ENCODE results near the gene SNX30.
A peak's percentile ranks its signal among the peaks of the same experiment; 100 is the strongest.

Gene SNX30

DNA sequence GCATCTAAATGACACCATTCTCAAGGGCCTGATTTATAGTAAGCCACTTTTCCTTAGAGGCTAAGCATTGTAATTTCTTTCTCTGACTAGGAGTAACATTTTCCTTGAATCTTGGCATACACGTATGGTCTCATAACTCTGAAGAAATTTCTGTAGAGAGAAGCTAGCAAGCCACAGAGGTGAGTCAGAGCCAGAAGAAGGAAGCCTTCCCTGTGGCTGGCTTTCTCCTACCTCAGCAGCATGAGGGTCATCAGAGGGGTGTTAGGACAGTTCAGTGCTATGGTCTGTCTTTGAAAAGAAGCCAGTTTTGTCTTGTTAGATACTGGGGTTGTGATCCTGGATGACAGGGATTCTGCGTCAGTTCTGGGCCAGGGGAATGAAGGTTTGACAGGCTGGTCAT, 3.2 kb downstream of the SNX30 start:
- no peak for DNase-seq

DNA sequence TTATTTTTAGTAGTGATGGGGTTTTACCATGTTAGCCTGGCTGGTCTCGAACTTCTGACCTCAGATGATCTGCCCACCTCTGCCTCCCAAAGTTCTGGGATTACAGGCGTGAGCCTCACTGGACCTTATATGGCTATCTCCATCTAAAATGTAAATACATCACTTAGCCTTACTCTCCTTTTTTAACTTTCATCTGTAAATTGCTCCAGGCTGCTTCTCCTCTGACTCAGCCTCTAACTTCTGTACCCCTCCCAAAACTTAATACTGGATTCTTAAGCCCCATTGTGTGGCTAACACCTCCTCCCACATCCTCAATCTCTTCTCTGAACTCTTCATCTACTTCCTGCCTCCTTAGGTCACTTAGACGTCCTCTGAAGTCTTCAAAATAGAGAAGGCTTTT, 4.0 kb downstream of the SNX30 start:
- peak; percentile 28 for DNase-seq

DNA sequence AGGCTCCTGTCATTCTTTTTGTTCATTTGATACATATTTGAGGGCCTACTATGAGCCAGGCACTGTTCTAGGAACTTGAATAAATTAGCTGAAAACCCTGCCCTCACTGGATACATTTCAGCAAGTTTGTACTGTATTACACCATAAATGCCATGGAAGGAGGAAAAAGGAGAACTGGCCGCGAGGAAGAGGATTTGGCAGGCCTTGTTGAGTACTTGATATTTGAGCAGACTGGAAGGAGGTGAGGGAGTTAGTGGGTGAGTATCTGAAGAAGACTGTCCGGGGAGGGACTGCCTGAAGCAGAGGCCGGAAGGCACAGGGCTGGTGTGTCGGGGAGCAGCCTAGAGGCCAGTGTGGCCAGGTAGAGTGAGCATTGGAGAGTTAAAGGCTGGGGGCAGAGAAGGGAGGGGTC, 4.5 kb downstream of the SNX30 start:
- no peak for DNase-seq

DNA sequence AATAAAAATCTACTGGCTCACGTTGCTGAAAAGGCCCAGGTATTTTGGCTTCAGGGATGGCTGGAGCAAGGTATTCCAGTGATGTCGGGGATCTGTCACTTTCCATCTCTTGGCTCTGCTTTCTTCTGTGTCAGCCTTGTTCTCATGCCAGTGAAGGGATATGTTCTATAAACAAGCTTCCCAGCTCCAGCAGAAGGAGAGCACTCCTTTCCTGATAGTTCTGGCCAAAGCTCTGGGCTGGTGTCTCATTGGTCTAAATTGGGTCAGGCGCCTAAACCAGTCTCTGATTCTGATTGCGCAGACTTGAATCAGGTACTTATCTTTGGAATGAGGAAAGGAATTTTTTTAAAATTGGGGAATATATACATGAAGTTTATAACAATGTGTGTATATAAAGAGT, 5.1 kb downstream of the SNX30 start:
- DNase-seq, result no peak

DNA sequence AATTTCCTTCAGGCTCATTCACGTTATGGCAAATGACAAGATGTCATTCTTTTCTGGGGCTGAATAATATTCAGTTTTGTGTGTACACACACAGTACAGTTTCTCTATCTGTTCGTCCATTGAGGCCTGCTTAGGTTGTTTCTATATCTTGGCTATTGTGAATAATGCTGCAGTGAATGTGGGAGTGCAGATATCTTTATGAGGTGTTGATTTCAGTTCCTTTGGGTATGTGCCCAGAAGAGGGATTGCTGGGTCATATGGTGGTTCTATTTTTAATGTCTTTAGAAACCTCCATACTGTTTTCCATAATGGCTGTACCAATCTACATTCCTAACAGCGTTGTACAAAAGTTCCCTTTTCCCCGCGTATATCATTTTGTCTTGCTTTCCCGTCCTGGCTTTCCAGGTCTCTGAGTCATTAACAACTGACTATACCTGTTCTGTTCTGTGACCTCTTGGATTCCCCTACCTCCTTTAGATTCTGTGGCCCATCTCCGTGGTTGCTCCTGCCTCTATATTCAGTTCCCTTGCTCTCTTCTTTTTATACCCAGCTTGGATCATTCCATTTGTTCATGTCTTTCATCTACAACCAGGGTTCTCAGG, 6.8 kb downstream of the SNX30 start:
- DNase-seq, result no peak

DNA sequence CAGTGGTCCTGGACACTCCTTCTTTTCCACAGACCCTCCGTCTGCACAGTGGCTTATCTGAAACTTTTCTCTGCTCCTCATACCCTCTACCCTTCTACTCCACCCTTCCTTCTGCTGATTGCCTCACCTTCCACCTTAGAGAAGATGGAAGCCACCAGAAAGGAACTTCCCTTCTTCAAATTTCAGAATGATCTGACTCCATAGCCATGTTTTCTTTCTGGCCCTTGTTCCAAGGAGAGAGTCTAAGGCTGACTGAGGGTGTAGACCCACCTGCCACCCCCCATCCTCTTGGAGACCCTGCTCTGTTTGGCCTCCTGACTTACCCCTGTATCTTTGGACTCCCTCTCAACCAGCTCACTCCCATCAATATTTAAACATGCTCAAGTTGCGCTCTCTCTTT, 7.4 kb downstream of the SNX30 start:
- DNase-seq, result no peak

DNA sequence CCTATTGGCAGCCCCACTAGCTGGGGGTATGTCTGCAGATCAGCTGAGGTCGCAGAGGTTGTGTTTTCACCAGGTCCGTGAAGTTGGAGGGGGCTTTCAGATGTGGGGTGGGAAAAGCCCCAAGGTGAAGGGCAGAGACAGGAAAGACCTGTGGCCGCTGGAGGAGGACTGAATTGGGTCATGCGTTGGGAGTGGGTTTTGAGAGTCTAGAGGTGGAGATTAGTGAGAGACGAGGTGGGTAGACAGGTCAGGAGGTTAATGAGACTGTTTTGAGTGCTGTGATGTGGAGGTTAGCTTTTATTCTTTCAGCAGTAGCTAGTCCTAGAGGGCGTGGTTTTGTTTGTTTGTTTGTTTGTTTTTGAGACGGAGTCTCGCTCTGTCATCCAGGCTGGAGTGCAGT, 10.3 kb downstream of the SNX30 start:
- no peak for DNase-seq

DNA sequence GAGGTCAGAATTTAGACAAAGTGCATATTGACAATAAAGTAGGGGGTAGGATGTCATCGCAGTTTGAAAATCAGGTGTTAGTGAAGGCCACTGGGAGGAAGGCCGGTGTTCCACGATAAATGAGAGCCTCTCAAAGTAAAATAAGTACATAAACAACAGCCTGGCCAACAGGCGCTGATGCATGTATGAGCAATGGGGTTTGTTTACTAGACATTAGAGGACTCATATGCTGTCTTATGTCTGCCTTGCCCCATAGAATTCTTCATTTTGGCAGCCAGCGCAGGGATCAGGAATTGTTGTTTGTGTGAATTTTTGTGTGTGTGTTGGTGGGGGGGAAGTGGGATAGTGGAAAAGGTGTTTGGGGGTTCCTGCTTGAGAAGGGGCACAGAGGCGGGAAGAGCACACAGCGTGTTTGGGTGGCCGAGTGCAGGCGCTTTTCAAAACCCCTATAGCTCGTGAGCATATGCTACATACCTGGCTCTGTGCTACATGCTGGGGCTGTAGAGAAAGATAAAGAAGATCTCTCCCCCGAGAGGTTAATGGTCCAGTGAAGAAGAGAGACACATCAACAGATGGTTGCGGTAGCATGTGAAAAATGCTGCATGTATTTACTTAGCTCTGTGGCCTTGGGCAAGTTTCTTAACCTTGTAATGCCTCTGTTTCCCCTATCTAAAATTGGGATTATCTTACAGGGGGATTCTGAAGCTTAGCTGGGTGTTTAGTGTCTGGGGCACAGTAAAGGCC, 11.5 kb downstream of the SNX30 start:
- DNase-seq, result no peak

DNA sequence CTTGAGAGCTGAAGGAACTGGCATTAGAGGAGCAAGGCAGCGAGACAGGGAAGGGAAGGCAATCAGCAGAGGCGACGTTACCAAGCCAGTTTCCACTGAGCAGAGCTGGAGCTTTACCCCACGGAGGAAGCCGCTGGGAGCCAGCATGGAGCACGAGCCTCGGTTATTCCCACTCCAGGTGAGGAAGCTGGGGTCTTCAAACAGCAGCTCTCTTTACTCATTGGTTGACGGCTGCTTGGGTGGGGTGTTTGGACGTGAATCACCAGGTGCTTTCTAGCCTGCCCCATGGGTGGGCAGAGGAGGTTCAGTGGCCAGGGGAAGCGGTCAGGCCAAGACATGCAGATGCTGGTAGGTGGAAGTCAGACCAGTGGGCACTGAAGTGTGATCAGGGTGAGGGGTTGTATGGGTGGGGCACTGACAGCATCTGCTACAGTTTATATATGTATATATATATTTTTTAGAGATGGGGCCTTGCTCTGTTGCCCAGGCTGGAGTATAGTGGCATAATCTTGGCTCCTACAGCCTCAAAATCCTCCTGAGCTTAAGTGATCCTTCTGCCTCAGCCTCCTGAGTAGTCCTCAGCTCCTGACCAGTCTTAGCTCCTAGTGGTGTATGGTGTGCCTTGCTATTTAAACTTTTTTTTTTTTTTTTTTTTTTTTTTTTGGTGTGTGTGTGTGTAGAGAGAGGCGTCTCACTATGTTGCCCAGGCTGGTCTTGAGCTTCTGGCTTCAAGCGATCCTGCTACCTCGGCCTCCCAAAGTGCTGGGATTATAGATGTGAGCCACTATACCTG, 12.4 kb downstream of the SNX30 start:
- no peak for DNase-seq

DNA sequence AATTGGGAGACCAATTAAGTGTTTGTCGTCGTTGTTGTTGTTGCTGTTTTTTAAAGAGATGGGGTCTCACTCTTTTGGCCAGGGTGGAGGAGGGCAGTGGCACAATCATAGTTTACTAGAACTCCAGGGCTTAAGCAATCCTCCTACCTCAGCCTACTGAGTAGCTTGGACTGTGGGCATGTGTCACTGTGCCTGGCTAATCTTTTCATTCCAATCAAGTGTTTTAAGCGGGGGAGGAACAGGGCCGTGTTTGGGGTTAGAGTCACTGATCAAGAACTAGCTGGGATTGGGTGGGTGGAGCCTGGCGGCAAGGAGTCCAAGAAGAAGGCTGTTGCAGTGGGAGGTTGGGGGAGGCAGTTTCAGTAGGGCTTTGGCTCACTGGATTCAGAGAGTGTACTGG, 13.8 kb downstream of the SNX30 start:
- no peak for DNase-seq

DNA sequence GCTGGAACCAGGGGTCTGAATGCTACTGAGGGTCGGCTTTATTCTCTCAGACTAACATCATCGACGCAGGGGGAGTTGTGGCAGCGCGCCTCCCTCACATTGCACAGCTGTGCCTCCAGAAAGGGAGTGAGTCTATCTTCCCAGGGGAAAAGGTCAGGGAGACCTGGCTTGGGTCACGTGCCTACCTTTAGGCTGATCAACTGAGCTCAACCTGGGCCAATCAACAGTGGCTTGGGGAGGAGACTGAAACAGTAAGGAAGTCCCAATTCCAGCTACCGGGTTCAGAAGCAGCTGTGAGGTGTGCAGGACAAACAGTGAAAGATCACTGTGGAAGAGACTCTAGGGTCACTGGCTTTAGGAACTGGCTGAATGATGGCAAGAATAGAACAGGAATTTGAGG, 14.3 kb downstream of the SNX30 start:
- no peak for DNase-seq

DNA sequence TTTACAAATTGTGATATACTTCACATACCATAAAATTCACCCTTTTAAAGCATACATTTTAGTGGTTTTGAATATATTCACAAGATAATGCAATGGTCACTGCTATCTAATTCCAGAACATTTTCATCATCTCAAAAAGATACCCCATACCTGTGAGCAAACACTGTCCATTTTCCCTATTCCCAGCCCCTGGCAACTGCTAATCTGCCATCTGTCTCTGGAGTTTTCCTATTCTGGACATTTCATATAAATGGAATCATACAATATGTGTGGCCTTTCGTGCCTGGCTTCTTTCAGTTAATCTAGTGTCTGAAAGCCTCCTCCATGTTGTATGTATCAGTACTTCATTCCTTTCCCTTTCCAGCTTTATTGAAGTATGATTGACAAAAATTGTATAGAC, 14.7 kb downstream of the SNX30 start:
- DNase-seq, result no peak

DNA sequence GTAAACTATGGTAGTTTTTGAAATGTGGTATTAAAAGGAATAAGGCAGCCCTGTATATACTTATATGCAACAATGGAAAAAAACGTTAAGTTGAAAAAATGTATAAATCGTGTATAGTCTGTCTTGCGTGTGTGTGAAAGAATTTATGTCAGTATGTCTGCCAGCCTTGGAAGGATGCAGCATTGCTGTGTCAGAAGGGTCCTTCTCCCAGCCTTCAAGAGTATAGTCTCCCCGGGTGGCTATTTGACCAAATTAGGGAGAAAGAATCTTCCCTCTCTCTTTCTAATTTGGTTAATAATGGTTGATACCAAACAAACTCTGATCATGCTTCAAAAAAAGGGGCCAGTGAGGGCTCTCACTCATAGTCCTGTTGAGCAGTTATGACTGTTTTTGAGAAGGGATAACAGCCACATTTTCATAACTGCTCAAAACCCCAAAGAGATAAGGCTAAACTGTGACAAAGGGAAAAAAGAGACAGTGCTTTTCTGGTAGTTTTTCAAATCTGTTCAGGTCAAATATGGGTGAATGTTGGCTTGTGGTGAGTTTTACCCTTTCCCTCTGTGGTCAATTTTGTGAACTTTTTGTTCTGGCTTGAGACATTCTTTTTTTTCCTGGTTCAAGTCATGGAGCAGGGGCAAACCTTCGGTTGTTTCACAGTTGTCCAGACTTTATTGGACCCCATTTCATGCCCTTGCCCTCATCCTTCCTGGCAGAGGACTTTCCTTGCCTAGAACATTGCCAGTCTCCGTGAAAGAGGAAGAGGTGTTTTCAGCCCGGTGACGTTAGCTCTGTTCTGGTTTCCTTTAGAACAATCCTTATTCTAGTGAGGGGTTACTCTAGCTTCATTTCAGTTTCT, 21.0 kb downstream of the SNX30 start:
- no peak for DNase-seq

DNA sequence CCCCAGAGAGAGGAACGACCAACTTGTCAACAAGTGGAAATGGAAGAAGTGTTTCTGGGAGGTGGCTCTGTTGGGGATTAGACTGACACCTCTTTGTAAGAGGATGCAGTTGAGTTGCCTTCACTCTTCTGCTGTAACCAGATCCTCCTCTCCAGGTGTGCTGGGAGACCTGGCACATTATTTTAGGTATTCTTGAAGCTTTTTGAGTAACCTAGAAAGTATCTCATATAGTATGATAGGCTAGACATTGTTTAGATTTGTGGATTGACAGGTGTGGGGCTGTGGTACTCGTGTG, 21.6 kb downstream of the SNX30 start:
- no peak for DNase-seq

DNA sequence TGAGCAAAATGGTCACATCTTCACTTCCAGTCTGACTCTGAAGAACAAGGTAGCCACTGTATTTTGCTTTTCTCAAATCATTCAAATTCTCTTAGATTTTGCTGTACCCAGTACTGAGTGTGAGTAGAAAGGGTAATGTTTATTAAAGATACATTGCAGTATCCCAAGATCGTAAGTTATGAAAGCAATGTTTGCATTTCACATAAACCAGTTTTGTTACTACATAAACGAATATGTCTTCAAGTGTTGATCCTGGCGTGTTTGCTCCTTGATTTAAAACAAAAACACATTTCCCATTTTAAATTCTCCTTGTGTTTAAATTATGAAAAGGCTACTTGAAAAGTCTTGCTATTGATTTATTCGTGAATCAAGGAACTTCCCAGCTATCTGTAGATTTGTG, 22.0 kb downstream of the SNX30 start:
- no peak for DNase-seq

DNA sequence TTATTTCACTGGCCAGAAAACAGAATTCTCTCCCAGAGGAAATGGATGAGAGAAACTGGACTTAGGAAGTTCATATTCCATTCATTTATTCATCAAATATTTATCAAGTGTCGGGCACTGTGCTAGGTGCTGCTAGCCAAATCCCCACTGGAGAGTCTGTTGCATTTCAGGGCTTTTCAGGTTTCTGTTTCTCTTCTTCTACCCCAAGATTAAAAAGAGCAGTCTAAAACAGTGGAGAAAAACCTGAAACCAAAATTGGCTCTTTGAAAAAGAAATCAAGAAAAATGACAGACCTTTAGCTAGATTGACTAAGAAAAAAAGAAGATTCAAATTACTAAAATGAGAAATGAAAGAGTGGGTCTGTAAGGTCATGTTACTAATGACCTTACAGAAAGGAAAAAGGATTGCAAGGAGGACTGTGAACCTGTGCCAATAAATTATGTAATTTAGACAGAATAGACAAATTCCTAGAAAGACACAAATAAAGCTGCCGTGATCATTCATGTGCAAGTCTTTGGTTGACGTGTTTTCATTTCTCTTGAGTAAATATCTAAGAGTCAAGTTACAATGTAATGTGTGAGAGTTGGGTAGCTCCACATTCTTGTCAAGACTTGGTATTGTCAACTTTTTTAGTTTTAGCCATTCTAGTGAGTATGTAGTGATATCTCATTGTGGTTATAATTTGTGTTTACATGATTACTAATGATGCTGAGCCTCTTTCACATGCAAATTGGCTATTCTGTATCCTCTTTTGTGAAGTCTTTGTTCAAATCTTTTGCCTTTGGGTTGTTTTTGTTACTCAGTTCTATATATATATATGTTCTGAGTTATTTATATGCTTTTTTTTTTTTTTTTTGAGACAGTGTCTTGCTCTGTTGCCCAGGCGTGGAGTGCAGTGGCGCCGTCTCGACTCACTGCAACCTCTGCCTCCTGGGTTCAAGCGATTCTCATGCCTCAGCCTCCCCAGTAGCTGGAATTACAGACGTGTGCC, 23.7 kb downstream of the SNX30 start:
- DNase-seq, result no peak

DNA sequence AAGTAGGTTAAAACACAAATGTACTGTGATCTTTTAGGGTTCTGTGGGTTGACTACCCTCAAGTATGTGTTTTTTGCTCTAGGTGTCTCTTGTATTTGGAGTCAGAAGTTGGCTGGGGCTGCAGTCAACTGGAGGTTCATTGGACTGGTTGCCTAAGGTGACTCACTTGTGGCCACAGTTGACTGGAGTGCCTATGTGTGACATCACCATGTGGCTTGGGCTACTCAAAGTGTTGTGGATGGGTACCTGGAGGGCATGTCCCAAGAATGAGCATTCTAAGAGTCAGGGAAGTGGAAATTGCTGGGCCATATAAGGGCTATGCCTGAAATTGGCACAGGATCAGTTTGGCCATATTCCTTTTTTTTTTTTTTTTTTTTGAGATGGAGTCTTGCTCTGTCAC, 27.4 kb downstream of the SNX30 start:
- DNase-seq, result no peak

DNA sequence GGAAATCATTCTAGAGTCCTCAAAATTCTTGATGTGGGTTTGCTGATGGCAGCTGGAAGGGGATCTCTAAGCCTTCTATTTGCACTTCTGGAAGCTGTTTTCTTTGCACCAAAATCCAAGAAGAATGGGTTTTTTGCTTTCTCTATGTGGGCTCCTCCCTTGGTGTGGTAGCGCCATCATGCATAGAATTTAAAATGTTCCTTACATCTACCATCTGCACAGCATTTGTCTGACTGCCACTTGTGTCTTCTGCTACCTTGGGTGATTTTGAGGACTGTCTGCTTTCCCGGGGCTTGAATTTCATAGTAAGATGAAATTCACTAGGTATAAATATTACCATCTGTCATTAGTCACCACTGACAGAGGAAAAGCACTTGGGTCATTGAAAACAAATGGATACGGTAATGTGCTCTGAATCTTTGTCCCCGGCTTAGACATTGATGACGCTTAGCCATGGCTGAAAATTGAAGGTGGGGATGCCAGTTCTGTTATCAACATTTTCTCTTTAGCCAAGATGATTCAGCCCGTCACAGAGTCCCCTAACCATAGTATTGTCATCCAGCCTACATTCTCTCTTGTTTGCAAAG, 30.0 kb downstream of the SNX30 start:
- no peak for DNase-seq

DNA sequence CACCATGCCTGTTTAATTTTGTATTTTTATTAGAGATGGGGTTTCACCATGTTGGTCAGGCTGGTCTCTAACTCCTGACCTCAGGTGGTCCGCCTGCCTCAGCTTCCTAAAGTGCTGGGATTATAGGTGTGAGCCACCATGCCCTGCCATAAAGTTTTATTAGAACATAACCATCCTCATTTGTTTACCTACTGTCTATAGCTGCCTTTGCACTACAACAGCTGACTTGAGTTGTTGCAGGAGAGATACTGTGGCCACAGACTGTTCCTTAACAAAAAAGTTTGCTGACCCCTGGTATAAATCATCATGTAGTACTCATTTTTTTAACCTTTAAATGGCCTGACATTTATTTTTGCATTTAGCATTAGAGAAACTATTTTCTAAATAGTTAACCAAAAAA, 31.7 kb downstream of the SNX30 start:
- DNase-seq, result no peak

DNA sequence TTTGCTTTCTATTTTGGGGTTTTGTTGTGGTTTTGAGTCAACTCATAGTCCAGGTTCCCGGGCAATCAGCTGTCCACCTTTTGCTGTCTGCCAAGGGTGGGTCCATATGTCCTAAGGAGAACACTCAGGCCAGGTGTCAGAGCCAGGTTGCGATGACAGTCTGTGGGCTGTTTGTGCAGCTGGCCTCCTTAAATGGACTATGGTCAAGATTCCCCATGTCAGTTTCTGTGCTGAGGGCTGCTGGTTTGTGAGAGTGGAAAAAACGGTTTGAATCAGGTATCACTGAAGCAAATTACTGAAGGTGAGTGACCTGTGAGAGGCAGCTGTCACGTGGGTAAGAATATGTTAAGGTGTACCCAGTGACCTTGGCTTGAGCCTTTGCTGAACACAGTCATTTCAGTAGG, 33.0 kb downstream of the SNX30 start:
- no peak for DNase-seq

DNA sequence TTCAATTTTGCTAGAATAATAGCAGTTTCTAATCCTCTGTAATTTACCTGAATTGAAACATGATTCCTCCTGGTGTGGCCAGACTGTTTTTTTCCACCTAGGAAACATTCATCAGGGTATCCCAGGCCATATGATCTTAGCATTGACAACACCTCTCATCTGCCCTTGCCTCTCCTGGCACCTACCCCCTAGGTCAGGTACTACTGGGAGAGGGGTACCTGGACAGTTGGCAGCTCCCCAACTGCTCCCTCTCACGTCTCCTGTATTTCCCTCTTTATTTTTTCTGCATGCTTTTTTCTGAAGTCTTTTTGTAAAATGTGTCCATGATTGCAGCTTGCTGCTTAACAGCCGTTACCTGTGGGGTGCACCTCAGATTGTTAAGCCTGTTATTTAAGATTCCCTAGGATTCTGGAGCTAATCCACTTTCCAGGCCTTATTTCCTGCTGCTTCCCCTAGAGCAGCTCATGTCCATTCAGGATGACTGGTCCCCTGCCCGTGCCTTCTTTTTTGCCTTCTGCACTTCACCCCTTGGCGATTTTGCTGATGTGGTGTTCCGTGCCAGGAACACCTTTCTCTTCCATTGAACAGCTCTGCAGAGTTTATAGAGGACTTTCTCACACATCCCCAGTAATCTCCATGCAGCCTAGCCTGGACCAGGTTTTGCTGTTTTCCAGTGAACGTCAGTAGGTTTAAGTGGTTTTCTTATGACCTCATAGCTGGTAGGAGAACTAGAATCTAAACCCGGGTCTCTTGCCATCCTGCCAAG, 33.6 kb downstream of the SNX30 start:
- no peak for DNase-seq

Measured in T-helper 9 cell (primary cell).